Measurements from ENCODE around the gene ZNF839. TPM values are rescaled to one million over a fixed set of nuclear protein-coding genes. Genes with fewer than 3 reads are reported as not detected.
"Not testable (repeated sequence)": the region's sequence is repeated elsewhere in the genome, so short reads cannot be mapped to it uniquely, and the experiment has no call there.

ZNF839 gene
- total RNA-seq, 1 donor from 2014 or later = 17.6 TPM

DNA sequence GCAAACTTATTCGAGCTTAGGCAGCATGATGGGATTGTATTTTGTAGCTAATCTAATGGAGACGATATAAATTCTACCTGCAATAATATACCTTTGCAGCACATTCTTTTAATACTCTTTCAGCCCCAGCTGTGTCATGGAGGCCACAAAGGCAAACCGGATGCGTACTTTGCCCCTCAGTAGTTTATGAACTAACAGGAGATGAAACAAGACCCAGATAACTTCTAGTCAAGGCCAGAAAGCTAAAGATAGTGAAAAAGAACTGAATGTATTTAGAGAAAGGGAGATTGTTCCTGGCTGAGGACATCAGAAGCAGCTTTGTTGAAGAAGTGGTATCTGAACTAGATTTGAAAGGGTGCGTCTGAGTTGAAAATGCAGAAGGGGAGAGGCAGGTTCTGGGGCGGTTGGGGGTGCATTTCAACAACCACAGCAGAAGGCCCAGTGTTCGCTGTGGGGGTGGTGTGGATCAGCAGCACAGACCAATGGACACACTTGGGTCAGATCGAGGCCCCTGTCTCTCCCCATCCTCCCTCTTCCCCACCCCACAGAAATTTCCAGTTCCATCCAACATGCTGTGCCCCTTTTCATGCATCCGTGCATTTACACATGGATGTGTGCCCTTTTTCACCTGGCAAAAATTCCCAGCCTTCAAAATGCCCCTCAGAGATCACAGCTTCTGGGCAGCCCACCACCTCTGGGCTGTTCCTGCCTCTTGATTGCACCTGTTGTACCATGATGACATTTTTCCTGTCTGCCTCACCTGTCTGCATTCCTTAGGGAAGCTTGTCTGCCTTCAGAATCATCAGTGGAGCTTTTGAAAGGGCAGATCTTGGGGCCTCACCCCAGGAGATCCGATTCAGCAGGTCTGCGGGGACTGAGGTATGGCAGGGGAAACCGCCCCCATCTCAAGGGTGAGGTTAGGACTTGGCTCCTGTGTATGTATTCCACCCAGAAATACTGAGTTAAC, 2.2 kb downstream of the ZNF839 start:
- ChIA-PET POLR2A (interaction anchor here (1.5 kb wide), 1 partner anchor 17 kb away, joined by 6 read pairs; the partner anchor contains the start of gene MOK), CTCF (no interaction called here)
- no peak overlapping the region for H3K27ac Mint-ChIP-seq
- TF ChIP-seq, protein P1, sequence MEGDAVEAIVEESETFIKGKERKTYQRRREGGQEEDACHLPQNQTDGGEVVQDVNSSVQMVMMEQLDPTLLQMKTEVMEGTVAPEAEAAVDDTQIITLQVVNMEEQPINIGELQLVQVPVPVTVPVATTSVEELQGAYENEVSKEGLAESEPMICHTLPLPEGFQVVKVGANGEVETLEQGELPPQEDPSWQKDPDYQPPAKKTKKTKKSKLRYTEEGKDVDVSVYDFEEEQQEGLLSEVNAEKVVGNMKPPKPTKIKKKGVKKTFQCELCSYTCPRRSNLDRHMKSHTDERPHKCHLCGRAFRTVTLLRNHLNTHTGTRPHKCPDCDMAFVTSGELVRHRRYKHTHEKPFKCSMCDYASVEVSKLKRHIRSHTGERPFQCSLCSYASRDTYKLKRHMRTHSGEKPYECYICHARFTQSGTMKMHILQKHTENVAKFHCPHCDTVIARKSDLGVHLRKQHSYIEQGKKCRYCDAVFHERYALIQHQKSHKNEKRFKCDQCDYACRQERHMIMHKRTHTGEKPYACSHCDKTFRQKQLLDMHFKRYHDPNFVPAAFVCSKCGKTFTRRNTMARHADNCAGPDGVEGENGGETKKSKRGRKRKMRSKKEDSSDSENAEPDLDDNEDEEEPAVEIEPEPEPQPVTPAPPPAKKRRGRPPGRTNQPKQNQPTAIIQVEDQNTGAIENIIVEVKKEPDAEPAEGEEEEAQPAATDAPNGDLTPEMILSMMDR (IDR thresholded peaks at IDR 0.05) = no peak
- H3K9me3 Mint-ChIP-seq = no peaks in the 10 kb centered on the region
- intact Hi-C loops (cut with micrococcal nuclease) = no loop called here
- DNase-seq (no peak), ATAC-seq (ENCODE audit: low read depth) (no peak)
- H3K4me3 Mint-ChIP-seq = no peak overlapping the region
- peaks cover 18% of the 10 kb centered on the region for H3K36me3 Mint-ChIP-seq (ENCODE audit: low read depth)
- no peaks in the 10 kb centered on the region for H3K27me3 Mint-ChIP-seq
- peaks cover 46% of the 10 kb centered on the region for H3K4me1 Mint-ChIP-seq

DNA sequence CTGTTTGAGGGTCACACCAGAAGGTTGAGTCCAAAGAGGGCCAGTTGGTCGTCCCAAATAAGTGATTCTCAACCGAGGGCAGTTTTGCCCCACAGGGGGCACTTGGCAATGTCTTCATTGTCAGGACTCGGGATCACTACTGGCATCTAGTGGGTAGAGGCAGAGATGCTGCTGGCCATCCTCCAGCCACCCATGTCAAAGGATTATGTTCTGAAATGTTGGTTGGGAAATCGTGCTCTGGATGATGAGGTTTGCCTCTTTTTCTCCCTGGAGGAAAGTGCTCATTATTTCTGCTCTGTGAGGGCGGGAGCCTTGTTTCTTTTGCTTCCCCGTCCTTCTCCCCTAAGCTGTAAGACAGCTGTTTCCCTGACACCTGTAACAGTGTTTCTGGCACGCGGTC, 3.6 kb downstream of the ZNF839 start:
- no peaks in the 10 kb centered on the region for H3K27me3 Mint-ChIP-seq
- H3K36me3 Mint-ChIP-seq (ENCODE audit: low read depth) = peaks cover 18% of the 10 kb centered on the region
- intact Hi-C loops (cut with micrococcal nuclease) = no loop called here
- H3K27ac Mint-ChIP-seq = no peak overlapping the region
- DNase-seq (no peak), ATAC-seq (ENCODE audit: low read depth) (no peak)
- ChIA-PET POLR2A (no interaction called here), CTCF (interaction anchor here (1.0 kb wide), 1 partner anchor 9 kb away, joined by 3 read pairs; no protein-coding TSS in a partner anchor)
- TF ChIP-seq, protein P1 (IDR thresholded peaks at IDR 0.05) = no peak
- H3K4me1 Mint-ChIP-seq = peaks cover 32% of the 10 kb centered on the region
- H3K9me3 Mint-ChIP-seq = no peaks in the 10 kb centered on the region
- H3K4me3 Mint-ChIP-seq = peak overlapping the region; percentile 35

DNA sequence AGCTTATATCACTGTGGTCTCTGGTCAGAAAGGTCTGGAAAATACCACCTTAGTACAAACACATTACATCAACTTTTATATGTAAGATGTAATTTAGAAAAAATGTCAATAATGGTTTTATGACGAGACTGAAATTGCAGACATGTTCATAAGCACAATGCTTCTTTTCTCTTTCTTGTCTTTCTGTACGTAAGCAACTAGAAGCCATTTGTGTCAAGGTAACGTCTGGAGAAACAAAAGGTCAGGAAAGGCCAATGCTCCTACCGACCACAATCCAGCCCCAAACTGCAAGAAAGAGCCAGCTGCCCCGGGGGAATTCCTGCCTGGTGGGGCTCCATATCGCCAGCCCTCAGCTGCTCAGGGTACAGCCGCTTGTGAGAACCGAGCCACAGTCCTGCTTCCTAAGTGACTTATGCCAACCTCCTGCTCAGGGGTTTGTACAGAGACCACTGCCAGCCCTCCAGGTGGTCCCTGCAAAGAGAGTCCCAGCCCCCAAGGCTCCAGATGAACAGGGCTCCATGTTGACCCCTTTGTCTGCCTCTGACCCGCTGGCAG, 6.3 kb downstream of the ZNF839 start:
- no peak for DNase-seq
- POLR2A ChIA-PET = no interaction called here
- Mint-ChIP-seq H3K36me3 (ENCODE audit: low read depth) (peaks cover 13% of the 10 kb centered on the region), H3K4me1 (peaks cover 10% of the 10 kb centered on the region), H3K27me3 (no peaks in the 10 kb centered on the region), H3K27ac (no peak overlapping the region), H3K4me3 (no peak overlapping the region), H3K9me3 (no peaks in the 10 kb centered on the region)
- intact Hi-C loops (cut with micrococcal nuclease) = no loop called here
- no peak for ATAC-seq (ENCODE audit: low read depth)
- CTCF ChIA-PET = interaction anchor here (1.0 to 1.2 kb wide), 2 partner anchors 10 to 226 kb away, joined by 3 read pairs; no protein-coding TSS in a partner anchor
- TF ChIP-seq, protein P1 (IDR thresholded peaks at IDR 0.05) = no peak

DNA sequence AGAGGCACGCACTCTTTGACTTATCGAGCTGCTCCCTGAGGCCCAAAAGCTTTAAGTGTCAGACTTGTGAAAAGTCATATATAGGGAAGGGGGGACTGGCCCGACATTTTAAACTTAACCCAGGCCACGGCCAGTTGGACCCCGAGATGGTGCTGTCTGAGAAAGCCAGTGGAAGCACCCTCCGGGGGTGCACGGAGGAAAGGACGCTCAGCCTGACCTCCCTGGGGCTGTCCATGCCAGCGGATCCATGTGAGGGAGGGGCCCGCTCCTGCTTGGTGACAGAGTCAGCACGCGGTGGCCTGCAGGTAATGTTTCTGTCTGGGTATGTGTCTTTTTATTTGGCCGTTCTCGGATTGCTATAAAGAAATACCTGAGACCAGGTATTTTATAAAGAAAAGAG, 7.0 kb downstream of the ZNF839 start:
- H3K4me1 Mint-ChIP-seq = peaks cover 5% of the 10 kb centered on the region
- TF ChIP-seq, protein P1 (IDR thresholded peaks at IDR 0.05) = no peak
- H3K9me3 Mint-ChIP-seq = no peaks in the 10 kb centered on the region
- DNase-seq (no peak), ATAC-seq (ENCODE audit: low read depth) (no peak)
- peaks cover 14% of the 10 kb centered on the region for H3K36me3 Mint-ChIP-seq (ENCODE audit: low read depth)
- H3K27ac Mint-ChIP-seq = no peak overlapping the region
- POLR2A ChIA-PET = no interaction called here
- H3K27me3 Mint-ChIP-seq = no peaks in the 10 kb centered on the region
- CTCF ChIA-PET = interaction anchor here (1.0 to 1.2 kb wide), 2 partner anchors 10 to 226 kb away, joined by 3 read pairs; no protein-coding TSS in a partner anchor
- intact Hi-C loops (cut with micrococcal nuclease) = no loop called here
- H3K4me3 Mint-ChIP-seq = no peak overlapping the region

DNA sequence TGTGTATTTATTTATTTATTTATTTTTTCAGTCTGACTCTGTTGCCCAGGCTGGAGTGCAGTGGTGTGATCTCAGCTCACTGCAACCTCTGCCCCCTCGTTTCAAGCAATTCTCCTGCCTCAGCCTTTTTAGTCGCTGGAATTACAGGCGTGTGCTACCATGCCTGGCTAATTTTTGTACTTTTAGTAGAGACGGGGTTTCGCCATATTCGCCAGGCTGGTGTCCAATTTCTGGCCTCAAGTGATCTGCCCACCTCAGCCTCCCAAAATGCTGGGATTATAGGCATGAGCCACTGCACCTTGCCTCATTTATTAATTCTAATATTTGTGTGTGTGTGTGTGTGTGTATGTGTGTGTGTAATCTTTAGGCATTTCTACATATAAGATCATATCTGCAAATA, 9.8 kb downstream of the ZNF839 start:
- ATAC-seq (ENCODE audit: low read depth); CTCF ChIA-PET; H3K4me3 Mint-ChIP-seq; DNase-seq; H3K9me3 Mint-ChIP-seq; intact Hi-C loops (cut with micrococcal nuclease); POLR2A ChIA-PET; H3K27me3 Mint-ChIP-seq; H3K27ac Mint-ChIP-seq; H3K4me1 Mint-ChIP-seq: not testable (repeated sequence)
- peaks cover 22% of the 10 kb centered on the region for H3K36me3 Mint-ChIP-seq (ENCODE audit: low read depth)
